ENCODE measurements around the gene RNASE9.
"Not testable (repeated sequence)": the region's sequence is repeated elsewhere in the genome, so short reads cannot be mapped to it uniquely, and the experiment has no call there.

RNASE9 gene

DNA sequence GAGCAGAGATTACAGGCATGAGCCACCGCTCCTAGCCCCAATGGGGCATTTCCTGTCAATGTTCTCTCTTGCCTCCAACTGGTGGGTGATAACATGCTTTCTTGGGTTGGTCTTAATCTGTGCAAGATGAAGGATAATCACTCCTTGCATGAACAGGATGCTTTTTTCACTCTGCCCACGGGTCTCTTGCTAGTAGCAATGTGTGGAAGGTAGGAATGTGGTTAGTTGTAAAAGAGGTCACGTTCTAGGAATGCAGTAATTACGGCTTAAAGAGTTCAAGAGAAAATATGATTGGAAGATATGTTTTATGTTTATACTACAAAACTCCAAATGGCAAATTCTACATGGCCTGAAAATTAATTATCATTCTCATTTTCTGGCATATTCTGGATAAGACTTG is 45.0 kb downstream of the RNASE9 start:
- no peak for DNase-seq

DNA sequence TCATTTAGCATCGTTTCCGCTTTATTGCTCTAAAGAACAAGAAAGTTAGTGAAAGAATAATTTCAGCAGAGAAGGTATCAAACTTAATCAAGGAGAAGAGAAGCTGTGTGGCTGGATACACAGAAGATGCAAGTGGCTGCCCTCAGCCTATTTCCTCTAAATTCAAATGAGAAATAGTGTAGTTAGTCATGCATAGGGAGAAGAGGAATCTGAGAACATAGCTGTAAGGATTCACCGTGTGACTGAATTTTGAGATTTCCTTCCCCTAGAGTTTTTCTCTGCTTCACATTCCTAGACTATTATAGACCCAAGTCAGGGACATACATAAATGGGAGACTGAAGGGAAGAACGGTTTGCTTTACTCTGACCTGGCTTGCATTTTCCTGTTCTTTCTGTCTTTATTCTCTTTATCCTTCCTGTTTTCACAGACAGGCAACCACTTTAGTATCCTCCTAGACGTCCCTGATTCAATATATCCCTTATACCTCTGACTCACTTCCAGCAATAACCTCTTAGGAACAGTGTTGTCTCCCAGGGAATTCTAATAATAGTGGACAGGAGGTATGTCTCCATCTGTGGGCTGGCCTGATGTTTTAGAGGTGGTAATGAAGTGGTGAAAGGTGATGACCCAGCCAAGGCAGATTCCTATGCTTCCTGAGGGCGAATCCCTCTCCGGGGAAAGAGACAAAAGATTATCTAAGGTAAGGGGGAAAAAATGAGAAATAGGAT is 48.5 kb downstream of the RNASE9 start:
- no peak for DNase-seq

DNA sequence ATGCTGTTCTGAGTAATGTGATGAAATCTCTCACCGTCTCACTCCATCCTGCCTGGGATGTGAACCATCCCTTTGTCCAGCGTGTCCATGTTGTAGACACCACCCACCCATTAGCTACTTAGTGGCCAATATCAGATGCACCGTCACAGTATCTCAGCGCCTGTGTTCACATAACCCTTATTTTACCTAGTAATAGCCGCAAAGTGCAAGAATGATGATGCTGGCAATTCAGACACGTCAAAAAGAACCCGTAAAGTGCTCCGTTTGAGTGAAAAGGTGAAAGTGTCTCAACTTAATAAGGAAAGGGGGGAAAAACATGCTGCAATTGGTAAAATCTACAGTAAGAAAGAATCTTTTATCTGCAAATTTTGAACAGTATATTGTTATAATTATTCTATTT is 52.5 kb downstream of the RNASE9 start:
- DNase-seq: no peak

DNA sequence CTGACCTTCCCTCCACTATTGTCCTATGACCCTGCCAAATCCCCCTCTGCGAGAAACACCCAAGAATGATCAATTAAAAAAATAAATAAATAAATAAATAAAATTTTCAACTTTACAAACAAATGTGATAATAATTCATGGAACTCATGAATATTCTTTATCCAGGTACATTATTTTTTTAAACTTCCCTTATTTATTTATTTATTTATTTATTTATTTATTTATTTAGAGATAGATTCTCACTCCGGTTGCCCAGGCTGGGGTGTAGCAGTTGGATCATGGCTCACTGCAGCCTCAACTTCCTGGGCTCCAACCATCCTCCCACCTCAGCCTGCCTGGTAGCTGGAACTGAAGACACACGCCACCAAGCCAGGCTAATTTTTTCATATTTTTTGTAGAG is 53.3 kb downstream of the RNASE9 start:
- not testable (repeated sequence) for DNase-seq

DNA sequence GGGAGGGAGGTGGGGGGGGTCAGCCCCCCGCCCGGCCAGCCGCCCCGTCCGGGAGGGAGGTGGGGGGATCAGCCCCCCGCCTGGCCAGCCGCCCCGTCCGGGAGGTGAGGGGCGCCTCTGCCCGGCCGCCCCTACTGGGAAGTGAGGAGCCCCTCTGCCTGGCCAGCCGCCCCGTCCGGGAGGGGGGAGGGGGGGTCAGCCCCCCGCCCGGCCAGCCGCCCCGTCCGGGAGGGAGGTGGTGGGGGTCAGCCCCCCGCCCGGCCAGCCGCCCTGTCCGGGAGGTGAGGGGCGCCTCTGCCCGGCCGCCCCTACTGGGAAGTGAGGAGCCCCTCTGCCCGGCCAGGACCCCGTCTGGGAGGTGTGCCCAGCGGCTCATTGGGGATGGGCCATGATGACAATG is 54.1 kb downstream of the RNASE9 start:
- not testable (repeated sequence) for DNase-seq

DNA sequence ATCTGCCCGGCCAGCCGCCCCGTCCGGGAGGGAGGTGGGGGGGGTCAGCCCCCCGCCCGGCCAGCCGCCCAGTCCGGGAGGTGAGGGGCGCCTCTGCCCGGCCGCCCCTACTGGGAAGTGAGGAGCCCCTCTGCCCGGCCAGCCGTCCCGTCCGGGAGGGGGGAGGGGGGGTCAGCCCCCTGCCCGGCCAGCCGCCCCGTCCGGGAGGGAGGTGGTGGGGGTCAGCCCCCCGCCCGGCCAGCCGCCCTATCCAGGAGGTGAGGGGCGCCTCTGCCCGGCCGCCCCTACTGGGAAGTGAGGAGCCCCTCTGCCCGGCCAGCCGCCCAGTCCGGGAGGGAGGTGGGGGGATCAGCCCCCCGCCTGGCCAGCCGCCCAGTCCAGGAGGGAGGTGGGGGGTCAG is 54.6 kb downstream of the RNASE9 start:
- DNase-seq: not testable (repeated sequence)
